CD1c-positive myeloid dendritic cell (primary cell): ENCODE results near the gene FAM114A1.
"Not testable (repeated sequence)": the region's sequence is repeated elsewhere in the genome, so short reads cannot be mapped to it uniquely, and the experiment has no call there.

Source experiments
- DNase-seq: peaks from one replicate; pipeline ENCODE4 v3.0.0-alpha.2; 2016; ENCODE audit errors: extremely low spot score

Gene FAM114A1

GRCh38 chr4:38904090-38904666, 36.6 kb downstream of the FAM114A1 start:
- no peak for DNase-seq

DNA sequence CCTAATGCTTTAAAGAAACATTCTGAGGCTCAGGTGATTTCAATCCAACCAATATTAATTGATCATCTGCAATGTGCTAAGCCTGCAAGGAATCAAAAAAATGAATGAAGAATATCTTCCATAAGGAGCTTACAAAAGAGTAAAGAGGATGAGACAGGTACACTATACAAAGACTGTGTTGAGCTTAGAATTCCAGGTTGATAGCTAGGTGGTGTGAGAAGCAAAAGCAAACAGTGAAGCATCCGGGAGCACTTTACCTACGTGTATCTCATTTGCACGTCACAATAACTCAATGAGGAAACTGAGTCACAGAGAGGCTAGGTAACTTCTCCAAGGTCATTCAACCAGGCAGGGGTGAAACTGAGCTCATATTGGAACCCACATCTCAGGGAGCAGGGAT, 37.1 kb downstream of the FAM114A1 start:
- no peak for DNase-seq

GRCh38 chr4:38905652-38906385, 38.2 kb downstream of the FAM114A1 start:
- no peak for DNase-seq

GRCh38 chr4:38907696-38908270, 40.2 kb downstream of the FAM114A1 start:
- DNase-seq = no peak

DNA sequence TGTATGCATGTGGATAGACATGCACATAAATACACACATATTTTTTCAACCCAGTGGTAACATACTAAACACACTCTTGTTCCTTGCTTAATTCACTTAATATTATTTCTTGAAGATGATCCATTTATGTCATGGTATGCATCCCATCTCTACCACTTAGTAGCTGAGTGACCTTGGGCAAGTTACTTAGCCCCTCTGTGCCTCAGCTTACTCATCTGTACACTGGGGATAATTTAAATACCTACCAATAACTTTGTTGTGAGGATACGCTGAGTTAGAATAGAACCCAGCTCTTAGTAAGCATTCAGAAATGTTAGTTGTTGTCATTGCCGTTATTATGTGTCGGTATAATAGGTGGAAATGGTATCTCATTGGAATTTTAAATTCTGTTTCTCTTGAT, 41.4 kb downstream of the FAM114A1 start:
- no peak for DNase-seq

DNA sequence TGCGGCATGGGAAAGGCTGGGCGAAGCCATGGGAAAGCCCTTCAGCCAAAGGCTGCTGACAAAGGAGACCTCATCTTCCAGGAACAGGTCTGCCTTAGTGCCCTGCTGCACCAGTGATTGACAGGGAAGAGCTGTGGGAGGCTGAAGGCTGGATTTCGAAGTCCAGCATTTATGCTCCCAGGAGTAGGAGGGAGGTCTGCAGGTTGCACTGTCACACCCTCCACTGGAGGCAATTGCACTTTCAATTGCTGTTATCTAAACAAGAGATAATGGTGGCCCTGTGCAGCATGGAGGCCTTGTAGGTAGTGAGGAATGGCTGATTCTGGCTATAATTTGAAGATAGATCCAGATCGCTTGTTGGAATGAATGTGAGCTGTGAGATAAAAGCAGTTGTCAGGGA, 43.7 kb downstream of the FAM114A1 start:
- DNase-seq = no peak

- DNase-seq = no peak
Measured at GRCh38 chr4:38914854-38915253, 47.2 kb downstream of the FAM114A1 start.

GRCh38 chr4:38916267-38916666, 48.7 kb downstream of the FAM114A1 start:
- not testable (repeated sequence) for DNase-seq

GRCh38 chr4:38917481-38918025, 49.9 kb downstream of the FAM114A1 start:
- no peak for DNase-seq

DNA sequence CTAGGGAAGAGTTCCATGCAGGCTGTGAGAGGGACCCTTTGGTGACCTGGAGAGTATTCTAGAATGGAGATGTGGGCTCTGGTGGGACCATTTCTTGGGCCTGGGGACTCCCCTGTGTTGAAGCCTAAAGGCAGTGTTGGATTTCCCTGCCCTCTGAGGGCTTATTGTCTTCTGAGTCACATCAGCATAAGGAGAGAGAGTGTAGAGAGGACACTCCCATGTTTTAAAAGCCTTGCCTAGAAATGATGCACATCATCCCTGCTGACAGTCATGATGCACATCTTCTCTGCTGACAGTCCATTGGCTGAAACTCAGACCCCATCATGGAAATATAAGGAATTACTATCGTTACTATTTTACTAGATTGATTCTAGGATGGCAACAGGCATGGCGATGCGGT, 51.9 kb downstream of the FAM114A1 start:
- no peak for DNase-seq

GRCh38 chr4:38920186-38920585, 52.6 kb downstream of the FAM114A1 start:
- no peak for DNase-seq

GRCh38 chr4:38920677-38921076, 53.1 kb downstream of the FAM114A1 start:
- no peak for DNase-seq

GRCh38 chr4:38921151-38921550, 53.5 kb downstream of the FAM114A1 start:
- no peak for DNase-seq

- no peak for DNase-seq
Measured at GRCh38 chr4:38923746-38924145, 56.1 kb downstream of the FAM114A1 start.

DNA sequence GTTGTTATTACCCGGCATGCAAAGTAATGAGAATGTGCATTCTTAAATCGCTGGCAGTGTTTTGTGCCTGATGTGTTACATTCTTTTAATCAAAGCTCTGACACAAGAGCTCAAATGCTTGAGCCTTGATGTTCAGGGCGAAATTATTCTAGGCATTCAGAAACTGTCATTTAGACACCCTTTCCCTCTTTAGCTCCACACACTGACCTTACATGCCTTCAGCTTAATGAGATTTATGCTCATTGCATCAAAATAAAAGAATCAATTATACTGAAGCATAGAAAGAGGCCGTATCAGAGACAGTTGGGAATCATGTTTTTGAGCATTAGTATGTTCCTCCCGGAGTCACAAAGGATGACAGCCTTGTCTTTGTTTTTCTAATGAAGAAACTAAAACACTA, 56.7 kb downstream of the FAM114A1 start:
- no peak for DNase-seq

DNA sequence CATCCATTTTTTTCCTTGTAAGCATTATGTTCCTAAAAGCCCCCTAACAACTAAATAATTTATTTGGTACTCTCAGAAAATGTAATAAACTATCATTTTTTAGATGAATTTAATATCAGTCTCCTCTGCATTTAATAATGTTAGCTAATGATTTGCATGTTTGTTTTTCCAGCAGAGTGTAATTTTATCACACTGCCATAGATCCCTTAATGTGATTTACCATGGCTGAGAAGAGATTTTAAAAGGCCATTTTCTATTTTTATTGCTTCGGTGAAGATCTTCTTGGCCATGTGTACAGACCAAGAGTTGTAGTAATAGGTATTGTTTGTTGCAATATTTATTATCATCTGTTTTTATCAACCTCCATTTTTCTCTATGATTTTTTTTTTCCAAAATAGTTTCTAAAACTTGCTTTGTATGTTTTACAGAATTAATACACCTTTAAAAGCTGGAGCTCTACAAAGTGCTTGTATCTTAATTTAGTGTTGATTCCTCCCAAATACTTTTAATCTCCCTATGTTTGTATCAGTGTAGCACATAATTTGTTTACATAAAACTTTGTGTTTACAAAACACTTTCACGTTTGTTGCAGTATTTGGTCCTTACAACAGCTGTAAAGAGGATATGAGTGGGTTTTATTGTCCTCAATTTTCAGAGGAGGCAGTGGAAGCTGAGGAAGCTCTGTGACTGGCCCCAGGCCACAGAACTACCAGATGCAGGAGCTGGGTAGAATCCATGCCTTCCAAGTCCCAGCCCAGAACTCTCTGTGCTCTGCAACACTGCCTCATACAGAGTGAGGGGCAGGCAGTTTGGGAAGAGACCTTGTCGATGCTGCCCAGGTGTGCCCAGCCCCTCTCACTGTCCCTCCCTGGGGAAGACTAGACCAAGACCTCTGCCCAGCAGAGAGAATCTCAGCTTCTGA, 58.1 kb downstream of the FAM114A1 start:
- no peak for DNase-seq

DNA sequence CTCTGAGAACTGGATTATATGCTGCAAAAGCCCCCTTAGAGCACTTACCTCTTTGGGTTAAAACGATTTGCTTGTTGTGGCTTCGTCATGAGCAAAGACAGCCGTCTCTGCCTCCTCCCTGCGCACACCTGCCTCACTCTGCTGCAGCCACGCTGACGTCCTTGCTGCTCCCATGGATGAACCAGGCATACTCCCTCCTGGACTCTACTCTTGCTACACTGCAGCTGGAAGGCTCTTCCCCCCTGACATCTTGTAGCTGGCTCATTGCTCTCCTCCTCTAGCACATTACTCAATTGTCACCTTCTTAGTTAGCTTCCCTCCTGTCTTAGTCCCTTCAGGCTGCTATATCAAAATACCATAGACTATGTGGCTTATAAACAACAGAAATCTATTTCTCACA, 59.3 kb downstream of the FAM114A1 start:
- DNase-seq = no peak

DNA sequence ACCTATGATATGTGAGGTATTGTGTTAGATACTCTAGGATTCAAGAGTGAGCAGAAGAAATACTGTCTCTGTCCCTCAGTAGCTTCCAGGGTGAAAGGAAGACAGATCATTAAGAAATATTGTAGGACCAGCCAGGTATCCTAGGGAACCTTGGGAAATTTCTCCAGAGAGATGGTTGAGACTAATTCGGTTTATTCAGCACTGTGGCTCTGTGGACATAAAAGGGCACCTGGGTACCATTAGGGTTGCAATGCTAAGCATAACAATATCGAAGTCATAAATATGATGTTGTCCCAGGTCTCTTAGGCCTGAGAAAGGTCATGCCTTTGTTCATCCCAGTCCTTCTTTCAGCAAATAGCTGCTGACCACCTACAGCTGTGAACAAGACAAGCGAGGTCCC, 61.0 kb downstream of the FAM114A1 start:
- no peak for DNase-seq

GRCh38 chr4:38928974-38929373, 61.4 kb downstream of the FAM114A1 start:
- DNase-seq = no peak

DNA sequence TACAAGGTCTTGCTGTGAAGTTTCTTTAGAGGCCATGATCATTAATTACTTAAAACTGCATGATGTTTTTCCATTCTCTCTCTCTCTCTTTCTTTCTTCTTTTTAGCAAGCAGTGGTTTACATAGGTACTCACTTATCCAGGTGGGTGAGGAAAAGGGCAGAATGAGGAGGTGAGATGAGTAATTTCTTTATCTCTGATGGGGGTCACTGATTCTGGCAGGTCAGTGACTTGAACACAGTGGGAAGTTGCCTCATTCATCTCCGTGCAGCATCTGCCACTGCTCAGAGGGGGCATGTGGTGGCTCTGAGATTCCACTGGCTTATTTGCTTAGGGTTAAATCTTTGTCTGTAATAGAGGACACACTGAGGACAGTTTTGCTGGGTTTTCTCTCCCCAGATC, 62.6 kb downstream of the FAM114A1 start:
- DNase-seq = no peak

- no peak for DNase-seq
Measured at GRCh38 chr4:38930707-38931106, 63.1 kb downstream of the FAM114A1 start.

DNA sequence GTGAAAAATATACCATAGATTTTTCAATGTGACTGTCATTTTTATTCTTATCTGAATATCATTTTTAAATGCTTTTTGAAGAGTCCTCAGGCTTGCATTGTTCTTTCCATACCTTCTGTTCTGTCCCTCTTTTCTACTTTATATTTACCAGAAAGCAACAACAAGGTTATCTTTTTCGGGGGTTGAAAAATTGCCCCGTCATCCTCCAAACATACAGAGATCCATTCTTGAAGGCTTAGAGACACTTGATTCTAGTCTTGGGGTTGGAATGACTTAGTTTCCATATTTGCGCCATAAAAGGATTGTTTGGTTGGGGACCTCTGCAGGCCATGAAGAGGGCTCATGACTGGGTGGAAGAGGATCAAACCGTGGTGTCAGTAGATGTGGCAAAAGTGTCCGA, 63.5 kb downstream of the FAM114A1 start:
- no peak for DNase-seq
